B cell (primary cell): ENCODE results near the gene RSBN1. TPM values are rescaled to one million over a fixed set of nuclear protein-coding genes. Genes with fewer than 3 reads are reported as not detected.
A peak's percentile ranks its signal among the peaks of the same experiment; 100 is the strongest.

Experiments used
- ATAC-seq: fragments of 200-7000 bp; cut with Tn5 transposase; one replicate; pipeline ENCODE4 v1.10.0; 2021; ENCODE audit warnings: low read depth, mild to moderate bottlenecking, moderate number of reproducible peaks, moderate library complexity
- CTCF ChIA-PET: fragments of 350-600 bp; sonication (Branson Sonifier 250); formaldehyde crosslinking; loops from one replicate; lab custom pipeline; 2021; ENCODE audit warnings: antibody characterized with exemption, inconsistent platforms; lab: Charles Lee
- POLR2A ChIA-PET: fragments of 350-600 bp; sonication (Branson Sonifier 250); formaldehyde crosslinking; loops from one replicate; lab custom pipeline; 2021; ENCODE audit warnings: antibody characterized with exemption; lab: Charles Lee
- DNase-seq: peaks from one replicate; pipeline ENCODE4 v3.0.0; 2013
- H2AFZ ChIP-seq: 2 replicates; pipeline ENCODE4 v1.6.1; 2012; ENCODE audit warnings: mild to moderate bottlenecking, low read depth, low read length; ENCODE audit not compliant: insufficient read depth, poor library complexity, severe bottlenecking
- H3K27ac ChIP-seq, 2 donors: 1 replicate in 1 of 2; 2 replicates in 1 of 2; pipeline ENCODE4 v1.5.1; 2012 to 2013; ENCODE audit warnings: low read length in 2 of 2, mild to moderate bottlenecking in 2 of 2, moderate library complexity in 1 of 2
- H3K27me3 ChIP-seq, 4 experiments: fragments of 200-600 bp in 1 of 4; sonication (generic) in 1 of 4; replicated peaks in 1 of 4; 1 replicate in 2 of 4; 2 replicates in 2 of 4; pipeline versions ENCODE4 v1.6.1 to v1.7.0; 2013 to 2016; ENCODE audit warnings: low read length in 3 of 4, mild to moderate bottlenecking in 2 of 4, mixed read lengths in 1 of 4, moderate library complexity in 1 of 4; ENCODE audit not compliant: insufficient read depth in 4 of 4, control insufficient read depth in 3 of 4; ENCODE audit errors: control extremely low read depth in 1 of 4
- H3K36me3 ChIP-seq, 2 experiments: replicated peaks in 1 of 2; 1 replicate in 1 of 2; 2 replicates in 1 of 2; pipeline versions ENCODE4 v1.6.1 to v1.7.1; 2013; ENCODE audit warnings: low read length in 1 of 2; ENCODE audit not compliant: insufficient read depth in 2 of 2, control insufficient read depth in 1 of 2; ENCODE audit errors: control extremely low read depth in 1 of 2, extremely low read depth in 1 of 2
- H3K4me1 ChIP-seq, 2 donors: fragments of 200-600 bp in 1 of 2; sonication (generic) in 1 of 2; 1 replicate in 1 of 2; 2 replicates in 1 of 2; pipeline versions ENCODE4 v1.5.1 to v1.6.1; 2013 to 2017; ENCODE audit warnings: low read length in 2 of 2; ENCODE audit not compliant: control insufficient read depth in 2 of 2, insufficient read depth in 2 of 2
- H3K4me2 ChIP-seq: replicated peaks from 2 replicates; pipeline ENCODE3; 2012; ENCODE audit warnings: mild to moderate bottlenecking, low read depth, low read length; ENCODE audit not compliant: poor library complexity, severe bottlenecking
- H3K4me3 ChIP-seq, 5 experiments: fragments of 200-600 bp in 1 of 5; sonication (generic) in 1 of 5; 1 replicate in 3 of 5; 2 replicates in 2 of 5; pipeline versions ENCODE4 v1.5.1 to v1.7.0; 2011 to 2016; ENCODE audit warnings: low read length in 4 of 5, mild to moderate bottlenecking in 4 of 5, low read depth in 2 of 5, control low read depth in 1 of 5, moderate library complexity in 1 of 5; ENCODE audit not compliant: insufficient read depth in 1 of 5; ENCODE audit errors: control extremely low read depth in 1 of 5, extremely low read depth in 1 of 5
- H3K79me2 ChIP-seq: fragments of 200-600 bp; sonication (generic); one replicate; pipeline ENCODE4 v1.6.0; 2016; ENCODE audit warnings: low read length; ENCODE audit not compliant: control insufficient read depth, insufficient read depth
- H3K9ac ChIP-seq: fragments of 200-600 bp; sonication (generic); 2 replicates; pipeline ENCODE4 v1.6.1; 2017; ENCODE audit warnings: mild to moderate bottlenecking, low read length, moderate library complexity
- H3K9me3 ChIP-seq, 3 donors: one replicate each; pipeline versions ENCODE4 v1.6.1 to v1.7.1; 2013; ENCODE audit warnings: low read length in 2 of 3; ENCODE audit not compliant: control insufficient read depth in 2 of 3, insufficient read depth in 1 of 3; ENCODE audit errors: control extremely low read depth in 1 of 3
- H4K20me1 ChIP-seq: 2 replicates; pipeline ENCODE4 v1.6.0; 2012; ENCODE audit warnings: mild to moderate bottlenecking, low read length; ENCODE audit not compliant: insufficient read depth, control insufficient read depth, poor library complexity, severe bottlenecking
- H3K27ac Mint-ChIP-seq: one replicate; pipeline ENCODE4 v1.8.0; 2021; ENCODE audit warnings: mixed read lengths
- H3K27me3 Mint-ChIP-seq: one replicate; pipeline ENCODE4 v1.8.0; 2021; ENCODE audit warnings: mixed read lengths
- H3K4me1 Mint-ChIP-seq: one replicate; pipeline ENCODE4 v1.8.0; 2021; ENCODE audit warnings: mixed read lengths
- H3K4me3 Mint-ChIP-seq: one replicate; pipeline ENCODE4 v1.8.0; 2021; ENCODE audit warnings: mixed read lengths
- H3K9me3 Mint-ChIP-seq: one replicate; pipeline ENCODE4 v1.8.0; 2022; ENCODE audit warnings: mixed read lengths; ENCODE audit not compliant: insufficient read depth
- EZH2 ChIP-seq: IDR thresholded peaks from 2 replicates; pipeline ENCODE4 v1.6.1; 2012; ENCODE audit warnings: borderline replicate concordance, low read depth, mild to moderate bottlenecking, moderate library complexity, low read length; ENCODE audit not compliant: insufficient read depth, poor library complexity, severe bottlenecking
- WGBS: methylation state at CpG from one replicate; pipeline ENCODE4 v1.1.5; 2013; ENCODE audit warnings: missing lambda C conversion rate; ENCODE audit not compliant: insufficient coverage; 5-methylcytosine and 5-hydroxymethylcytosine counted together
- intact Hi-C: fragments of 100-400 bp; cut with micrococcal nuclease; formaldehyde crosslinking; loops from one replicate; pipeline ENCODE4 v1.10.0; 2022
- polyA plus RNA-seq: library from polyadenylated mRNA; depleted of rRNA; stranded (reverse); fragments of >200 nt; gene quantifications from 2 replicates; pipeline ENCODE4 v1.2.3, GENCODE V29; 2012
- total RNA-seq, 2 donors: library from RNA; stranded (reverse); fragments of 120-200 nt in 1 of 2; gene quantifications; 1 replicate in 1 of 2; 2 replicates in 1 of 2; pipeline versions ENCODE4 v1.2.3 to v1.2.4, GENCODE V29; 2013 to 2022
- TF ChIP-seq, protein P1 (sequence below): fragments of 200-600 bp; IDR thresholded peaks from one replicate; pipeline ENCODE4 v1.8.0; 2022; ENCODE audit warnings: antibody characterized with exemption, mild to moderate bottlenecking

RSBN1 gene
- total and polyA plus RNA-seq, 2 donors (not counting 1 experiment from before 2014, with no cell fraction given), result 20.6 to 40.2 TPM

DNA sequence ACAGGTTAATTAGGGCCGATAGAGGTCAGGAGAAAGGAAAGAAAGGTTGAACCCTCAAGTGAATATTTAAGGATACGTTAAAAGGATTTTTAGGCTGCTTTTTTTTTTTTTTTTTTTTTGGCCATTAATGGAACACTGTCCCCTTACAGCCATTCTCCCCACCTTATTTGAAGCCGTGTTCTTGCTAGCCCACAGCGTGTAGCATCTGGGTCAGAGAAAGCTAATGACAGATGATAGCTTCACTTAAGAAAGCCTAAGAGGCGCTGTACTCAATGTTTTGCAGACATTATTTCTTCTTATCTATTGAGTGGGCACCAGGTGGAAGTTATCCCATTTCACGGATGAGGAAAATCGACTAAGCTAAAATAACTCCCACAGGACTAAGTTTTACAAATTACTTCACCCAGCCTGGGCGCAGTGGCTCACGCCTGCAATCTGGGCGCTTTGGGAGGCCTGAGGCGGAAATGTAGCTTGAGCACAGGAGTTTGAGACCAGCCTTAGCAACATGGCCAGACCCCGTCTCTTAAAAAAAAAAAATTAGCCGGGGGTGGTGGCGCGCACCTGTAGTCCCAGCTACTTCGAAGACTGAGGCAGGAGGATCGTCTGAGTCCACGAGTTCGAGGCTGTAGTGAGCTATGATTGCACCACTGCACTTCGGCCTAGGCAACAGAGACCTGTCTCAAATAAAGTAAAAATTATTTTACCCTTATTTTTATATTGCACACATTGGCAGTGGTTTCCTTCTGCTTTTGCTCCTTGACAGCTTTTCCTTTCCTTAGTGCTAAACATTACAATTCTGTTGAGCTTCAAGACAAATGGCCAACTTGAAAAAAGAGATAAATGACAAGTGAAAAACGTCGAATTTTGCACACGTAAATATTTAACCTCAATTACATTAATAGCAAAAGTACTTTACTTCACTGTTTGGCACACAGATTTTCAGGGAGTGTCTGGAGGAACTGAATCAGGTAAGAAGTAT lies 51.9 kb downstream of the RSBN1 start:
- ATAC-seq (no peak), DNase-seq (no peak)
- Histone ChIP-seq H3K9ac (peak overlapping the region; percentile 84), H3K79me2 (peaks cover 15% of the 10 kb centered on the region), H3K4me1 (peaks cover 6 to 20% of the 10 kb centered on the region in 2 donors), H4K20me1 (no peaks in the 10 kb centered on the region), H3K4me2 (peak overlapping the region; percentile 85), H3K27me3 (no peaks in the 10 kb centered on the region), H3K36me3 (peaks cover 5 to 6% of the 10 kb centered on the region in 2 experiments), H2AFZ (peak overlapping the region; percentile 95), H3K9me3 (no peaks in the 10 kb centered on the region), H3K4me3 (peak overlapping the region; percentile 76 to 93 (median 92)), H3K27ac (peak overlapping the region; percentile 86 to 90)
- ChIA-PET CTCF (interaction anchor here (0.7 to 1.6 kb wide), 3 partner anchors 51 to 667 kb away, joined by 3 to 7 read pairs (median 3); partner anchors contain the start of gene RSBN1), POLR2A (interaction anchor here (0.6 to 1.8 kb wide), 6 partner anchors 20 to 782 kb away, joined by 3 to 9 read pairs (median 6); partner anchors contain the start of gene RSBN1)
- Mint-ChIP-seq H3K27ac (peak overlapping the region; percentile 99), H3K9me3 (no peaks in the 10 kb centered on the region), H3K4me1 (peaks cover 23% of the 10 kb centered on the region), H3K27me3 (no peaks in the 10 kb centered on the region), H3K4me3 (peak overlapping the region; percentile 99)
- intact Hi-C loops, result no loop called here
- TF ChIP-seq, protein P1, sequence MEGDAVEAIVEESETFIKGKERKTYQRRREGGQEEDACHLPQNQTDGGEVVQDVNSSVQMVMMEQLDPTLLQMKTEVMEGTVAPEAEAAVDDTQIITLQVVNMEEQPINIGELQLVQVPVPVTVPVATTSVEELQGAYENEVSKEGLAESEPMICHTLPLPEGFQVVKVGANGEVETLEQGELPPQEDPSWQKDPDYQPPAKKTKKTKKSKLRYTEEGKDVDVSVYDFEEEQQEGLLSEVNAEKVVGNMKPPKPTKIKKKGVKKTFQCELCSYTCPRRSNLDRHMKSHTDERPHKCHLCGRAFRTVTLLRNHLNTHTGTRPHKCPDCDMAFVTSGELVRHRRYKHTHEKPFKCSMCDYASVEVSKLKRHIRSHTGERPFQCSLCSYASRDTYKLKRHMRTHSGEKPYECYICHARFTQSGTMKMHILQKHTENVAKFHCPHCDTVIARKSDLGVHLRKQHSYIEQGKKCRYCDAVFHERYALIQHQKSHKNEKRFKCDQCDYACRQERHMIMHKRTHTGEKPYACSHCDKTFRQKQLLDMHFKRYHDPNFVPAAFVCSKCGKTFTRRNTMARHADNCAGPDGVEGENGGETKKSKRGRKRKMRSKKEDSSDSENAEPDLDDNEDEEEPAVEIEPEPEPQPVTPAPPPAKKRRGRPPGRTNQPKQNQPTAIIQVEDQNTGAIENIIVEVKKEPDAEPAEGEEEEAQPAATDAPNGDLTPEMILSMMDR, result no peak
- no peak for TF ChIP-seq EZH2
- WGBS, result 77% methylated on average over 8 of the region's 23 CpGs
